Measurements from ENCODE around the gene PDRG1. TPM values are rescaled to one million over a fixed set of nuclear protein-coding genes. Genes with fewer than 3 reads are reported as not detected.
"Not testable (repeated sequence)": the region's sequence is repeated elsewhere in the genome, so short reads cannot be mapped to it uniquely, and the experiment has no call there.

Gene PDRG1
- total RNA-seq, 1 experiment from 2014 or later: 55.6 TPM

DNA sequence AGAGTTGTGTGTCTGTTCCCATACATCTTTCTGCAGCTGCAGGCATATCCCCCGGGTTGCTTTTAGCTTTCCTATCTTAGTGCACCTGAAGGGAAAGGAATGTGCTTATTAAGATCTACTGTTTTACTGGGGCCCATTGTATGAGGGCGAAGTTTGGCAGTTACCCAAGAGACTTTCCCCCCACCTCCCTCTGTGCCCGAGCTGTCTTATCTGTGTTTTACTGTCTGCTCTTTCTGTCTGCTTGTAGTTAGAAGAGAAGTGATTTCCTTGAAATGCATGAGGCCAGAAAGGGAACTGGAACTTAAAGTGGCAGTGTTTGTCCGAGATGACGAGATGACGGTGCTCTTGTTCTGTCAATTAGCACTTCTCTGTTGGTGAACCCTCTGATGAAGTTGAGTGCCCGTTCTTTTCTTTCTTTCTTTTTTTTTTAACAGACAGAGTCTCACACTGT, 33.9 kb downstream of the PDRG1 start:
- DNase-seq (ENCODE audit: low read depth); in situ Hi-C loops (cut with HindIII; ENCODE audit: low pct_unique_long_range_greater_than_20kb, low sequenced_read_pairs): not testable (repeated sequence)

DNA sequence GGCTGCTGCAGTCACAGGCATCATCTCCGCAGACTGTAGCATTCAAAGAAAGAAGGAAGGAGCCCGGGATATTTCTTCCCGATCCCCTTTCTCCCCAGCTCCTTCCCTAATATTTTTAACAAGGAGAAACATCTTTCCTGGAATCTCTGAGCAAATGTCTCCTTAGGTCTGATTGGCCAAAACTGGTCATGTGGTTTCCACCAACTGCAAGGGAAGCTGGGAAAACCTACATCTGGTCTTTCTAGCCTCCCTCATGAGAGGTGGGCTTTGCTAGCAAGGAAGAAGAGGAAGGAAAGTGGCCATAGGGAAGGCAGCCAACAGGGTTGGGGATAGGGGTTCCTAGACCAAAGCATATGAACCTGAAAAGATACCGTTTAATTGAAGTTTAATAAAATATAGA, 35.1 kb downstream of the PDRG1 start:
- in situ Hi-C loops (cut with HindIII; ENCODE audit: low pct_unique_long_range_greater_than_20kb, low sequenced_read_pairs): no loop called here

DNA sequence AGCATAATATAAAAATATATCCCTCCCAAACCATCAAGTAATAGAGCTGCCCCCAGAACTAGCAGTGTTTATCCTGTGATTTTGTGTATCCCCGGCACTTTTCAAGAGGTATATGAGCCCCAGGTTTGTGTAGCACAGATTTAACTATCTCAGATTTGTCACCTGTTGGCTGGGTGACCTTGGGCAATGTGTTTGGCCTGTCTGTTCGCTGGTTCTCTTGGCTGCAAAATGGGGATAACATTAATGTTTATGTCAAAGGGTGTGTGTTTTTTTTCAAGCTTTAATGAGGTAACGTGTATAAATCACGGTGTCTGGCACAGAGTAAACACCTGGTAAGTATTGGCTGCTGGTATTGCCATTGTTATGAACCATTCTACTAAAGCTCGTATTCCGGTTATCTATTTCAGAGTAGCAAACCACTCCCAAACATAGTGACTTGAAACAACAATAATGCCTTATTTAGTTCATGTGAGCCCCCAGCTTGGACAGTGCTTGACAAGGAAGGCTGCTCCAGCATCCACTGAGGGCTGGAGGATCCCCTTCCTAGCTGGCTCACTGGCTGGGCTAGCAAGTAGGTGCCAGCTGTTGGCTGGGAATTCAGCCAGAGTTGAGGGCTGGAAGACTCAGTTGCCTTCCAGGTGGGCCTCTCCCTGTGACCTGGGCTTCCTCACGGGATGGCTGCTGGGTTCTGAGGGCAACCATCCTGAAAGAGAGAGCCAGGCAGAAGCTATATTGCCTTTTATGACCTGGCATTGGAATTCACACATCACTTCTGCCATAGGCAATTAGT, 36.2 kb downstream of the PDRG1 start:
- in situ Hi-C loops (cut with HindIII; ENCODE audit: low pct_unique_long_range_greater_than_20kb, low sequenced_read_pairs): no loop called here
- no peak for DNase-seq (ENCODE audit: low read depth)

More for the DNA sequence above, 35.1 kb downstream of the PDRG1 start:
- DNase-seq (ENCODE audit: low read depth): no peak

DNA sequence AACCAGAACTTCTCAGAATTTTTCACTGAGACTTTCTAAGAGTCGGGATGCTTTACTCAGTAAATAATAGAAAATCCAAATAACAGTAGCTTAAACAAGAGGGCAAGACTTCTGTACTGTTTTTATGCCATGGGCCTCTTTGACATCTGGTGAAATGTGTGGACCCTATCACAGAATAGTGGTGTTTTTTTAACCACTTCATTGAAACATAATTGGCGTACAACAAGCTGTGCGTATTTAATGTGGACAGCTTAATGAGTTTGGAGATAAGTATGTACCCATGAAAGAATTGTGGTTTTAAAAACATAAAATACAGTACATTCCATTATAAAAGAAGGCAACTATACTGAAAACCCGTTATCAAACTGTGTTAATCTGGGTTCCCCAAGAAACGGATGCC, 37.7 kb downstream of the PDRG1 start:
- in situ Hi-C loops (cut with HindIII; ENCODE audit: low pct_unique_long_range_greater_than_20kb, low sequenced_read_pairs): no loop called here
- no peak for DNase-seq (ENCODE audit: low read depth)

DNA sequence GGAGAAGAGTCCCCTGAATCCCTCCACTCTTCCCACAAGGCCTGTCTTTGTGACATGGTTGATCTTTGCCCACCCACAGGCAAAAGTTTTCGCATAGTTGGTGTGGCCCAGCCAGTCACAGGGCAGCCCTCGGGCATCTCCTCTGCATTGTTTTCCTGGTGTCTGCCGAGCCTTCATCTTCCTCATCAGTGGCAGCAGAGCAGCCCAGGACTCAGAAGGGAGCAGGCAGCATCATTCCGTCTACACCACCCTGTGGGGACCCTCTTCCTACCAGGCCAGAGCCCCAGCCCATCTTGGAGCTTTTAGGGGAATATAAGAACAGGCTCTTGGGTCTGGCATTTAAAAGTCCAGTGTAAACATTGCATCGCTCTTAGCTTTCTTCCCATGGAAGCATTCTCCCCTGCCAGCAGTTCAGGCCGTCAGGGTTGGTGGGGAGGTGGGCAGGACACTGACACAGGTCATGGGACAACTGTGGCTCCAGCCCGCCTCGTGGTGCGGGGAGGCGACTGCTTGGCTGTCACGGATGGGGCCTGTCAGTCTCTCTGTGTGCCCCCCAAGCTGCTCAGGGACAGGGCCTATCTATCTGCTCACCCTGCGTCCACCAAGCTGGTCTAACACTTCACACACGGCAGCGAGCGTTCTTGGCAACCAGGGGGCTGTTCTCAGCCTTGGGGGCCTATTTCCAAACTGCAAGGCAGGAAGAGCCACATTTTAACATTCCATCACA, 38.3 kb downstream of the PDRG1 start:
- in situ Hi-C loops (cut with HindIII; ENCODE audit: low pct_unique_long_range_greater_than_20kb, low sequenced_read_pairs): no loop called here

DNA sequence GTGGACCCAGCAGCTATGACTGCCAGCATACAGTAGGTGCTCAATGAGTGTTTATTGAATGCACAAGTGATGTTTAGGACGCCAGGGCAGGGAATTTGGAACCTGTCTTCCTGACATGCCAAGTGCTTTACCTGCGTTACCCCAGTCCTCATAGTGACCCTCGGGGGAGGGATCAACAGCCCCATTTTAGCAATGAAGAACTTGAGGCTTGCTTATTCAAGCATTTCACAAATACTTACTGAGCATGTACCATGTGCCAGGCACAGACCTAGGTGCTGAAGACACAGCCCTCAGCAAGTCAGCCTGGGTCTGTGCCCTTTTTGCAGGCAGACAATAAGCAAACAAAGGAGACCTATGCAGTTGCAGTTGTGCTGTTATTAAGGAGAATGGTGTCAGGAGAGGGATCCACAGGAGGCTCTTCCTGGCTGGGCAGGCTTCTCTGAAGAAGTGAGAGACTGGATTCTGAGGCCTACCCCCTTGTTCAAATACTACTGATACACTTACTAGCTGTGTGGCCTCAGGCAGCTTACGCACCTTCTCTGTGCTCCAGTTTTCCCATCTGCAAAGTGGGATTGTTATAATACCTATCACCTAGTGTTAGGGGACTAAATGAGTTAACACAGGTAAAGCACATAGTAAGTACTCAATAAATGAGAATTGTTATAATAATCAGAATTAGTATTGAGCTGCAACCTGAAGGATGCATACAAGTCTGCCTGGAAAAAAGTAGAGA, 41.6 kb downstream of the PDRG1 start:
- in situ Hi-C loops (cut with HindIII; ENCODE audit: low pct_unique_long_range_greater_than_20kb, low sequenced_read_pairs): no loop called here
- no peak for DNase-seq (ENCODE audit: low read depth)

More for the DNA sequence above, 38.3 kb downstream of the PDRG1 start:
- no peak for DNase-seq (ENCODE audit: low read depth)

DNA sequence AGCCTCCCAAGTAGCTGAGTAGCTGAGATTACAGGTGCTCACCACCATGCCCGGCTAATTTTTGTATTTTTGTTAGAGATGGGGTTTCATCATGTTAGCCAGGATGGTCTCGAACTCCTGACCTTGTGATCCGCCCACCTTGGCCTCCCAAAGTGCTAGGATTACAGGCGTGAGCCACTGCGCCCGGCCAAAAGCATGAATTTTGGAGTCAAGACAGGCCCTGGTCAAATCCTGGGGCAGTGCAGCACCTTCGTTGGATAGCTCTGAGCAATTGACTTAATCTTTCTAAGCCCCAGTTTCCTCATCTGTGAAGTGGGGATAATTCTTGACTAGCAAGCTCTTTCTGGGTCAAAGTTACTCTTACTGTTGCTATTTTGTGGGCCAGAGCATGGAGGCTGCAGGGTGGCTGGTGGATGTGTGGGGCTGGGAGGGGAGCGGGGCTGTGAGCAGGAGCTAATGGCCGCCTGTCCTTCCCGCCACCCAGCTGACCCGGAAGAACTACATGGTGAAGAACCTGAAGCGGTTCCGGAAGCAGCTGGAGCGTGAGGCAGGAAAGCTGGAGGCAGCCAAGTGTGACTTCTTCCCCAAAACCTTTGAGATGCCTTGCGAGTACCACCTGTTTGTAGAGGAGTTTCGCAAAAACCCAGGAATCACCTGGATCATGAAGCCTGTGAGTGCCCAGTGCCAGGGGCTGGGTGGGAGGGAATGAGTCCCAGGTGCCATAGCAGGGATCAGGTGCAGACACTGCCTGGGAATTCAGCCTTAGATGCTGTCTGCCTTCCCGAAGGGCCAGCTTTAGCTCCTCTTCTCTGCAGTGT, 42.4 kb downstream of the PDRG1 start:
- no peak for DNase-seq (ENCODE audit: low read depth)
- in situ Hi-C loops (cut with HindIII; ENCODE audit: low pct_unique_long_range_greater_than_20kb, low sequenced_read_pairs): no loop called here

DNA sequence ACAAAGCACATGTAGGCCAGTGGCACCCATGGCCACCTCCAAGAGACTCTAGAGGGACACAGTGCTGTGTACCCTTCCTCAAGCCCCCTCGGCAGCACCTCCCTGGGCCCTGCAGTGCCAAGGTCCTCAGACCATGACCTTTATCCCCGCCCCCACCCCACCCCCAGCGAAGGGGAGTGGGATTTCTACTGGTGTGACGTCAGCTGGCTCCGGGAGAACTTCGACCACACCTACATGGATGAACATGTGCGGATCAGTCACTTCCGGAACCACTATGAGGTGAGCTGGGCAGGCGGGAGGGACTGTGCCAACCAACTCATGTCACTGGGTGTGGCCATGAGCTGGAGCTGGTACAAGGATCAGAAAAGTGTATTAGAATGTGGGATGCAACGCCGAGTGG, 43.4 kb downstream of the PDRG1 start:
- no peak for DNase-seq (ENCODE audit: low read depth)
- in situ Hi-C loops (cut with HindIII; ENCODE audit: low pct_unique_long_range_greater_than_20kb, low sequenced_read_pairs): no loop called here

DNA sequence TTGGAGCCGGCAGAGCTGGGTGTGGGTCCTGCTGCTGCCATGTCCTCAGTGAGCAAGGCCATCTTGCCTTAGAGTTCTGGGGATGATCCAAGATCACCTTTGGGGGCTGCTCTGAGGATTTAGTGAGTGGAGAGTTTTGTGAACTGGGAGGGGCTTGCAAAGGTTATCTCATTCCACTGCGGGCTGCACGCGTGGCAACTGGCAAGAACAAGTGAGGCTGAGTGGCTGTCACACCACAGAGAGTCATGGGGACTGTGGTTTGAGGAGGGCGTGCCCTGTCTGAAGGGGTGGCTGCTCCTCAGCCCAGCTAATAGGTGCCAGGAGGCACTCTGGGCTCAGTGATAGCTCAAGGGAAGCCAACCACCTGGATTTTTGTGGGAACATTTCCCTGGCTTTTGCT, 43.8 kb downstream of the PDRG1 start:
- in situ Hi-C loops (cut with HindIII; ENCODE audit: low pct_unique_long_range_greater_than_20kb, low sequenced_read_pairs): no loop called here
- no peak for DNase-seq (ENCODE audit: low read depth)

DNA sequence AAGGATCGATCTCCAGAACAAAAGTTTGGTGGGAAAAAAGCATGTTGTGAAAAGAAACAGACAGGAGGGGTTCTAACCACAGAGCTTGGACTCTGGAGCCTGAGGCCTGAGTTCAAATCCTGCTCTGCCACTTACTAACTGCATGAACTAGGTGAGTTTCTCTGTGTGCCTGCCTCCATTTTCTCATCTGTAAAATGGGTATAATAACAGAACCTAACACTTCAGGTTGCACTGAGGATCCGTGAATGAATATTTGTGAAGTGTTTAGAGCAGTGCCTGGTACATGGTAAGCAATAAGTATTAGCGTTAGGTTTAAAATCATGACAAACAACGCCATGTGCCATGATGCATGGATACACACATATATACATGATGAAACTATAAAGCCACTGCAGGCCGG, 44.8 kb downstream of the PDRG1 start:
- in situ Hi-C loops (cut with HindIII; ENCODE audit: low pct_unique_long_range_greater_than_20kb, low sequenced_read_pairs): no loop called here
- no peak for DNase-seq (ENCODE audit: low read depth)

DNA sequence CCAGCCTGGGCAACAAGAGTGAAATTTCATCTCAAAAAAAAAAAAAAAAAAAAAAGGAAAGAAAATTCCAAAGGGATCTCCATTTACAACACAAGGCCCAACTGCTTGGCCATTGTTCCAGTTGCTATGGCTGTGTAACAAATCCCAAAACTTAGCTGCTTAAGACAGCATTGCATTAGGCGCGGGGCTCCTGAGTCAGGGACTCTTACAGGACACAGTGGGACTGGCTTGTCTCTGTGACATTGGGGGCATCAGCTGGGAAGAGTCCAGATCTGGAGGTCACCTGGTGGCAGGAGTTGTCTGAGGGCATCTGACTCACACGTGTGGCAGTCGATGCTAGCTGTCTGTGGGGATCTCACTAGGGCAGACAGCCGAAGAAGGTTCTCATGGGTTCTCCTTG, 45.8 kb downstream of the PDRG1 start:
- DNase-seq (ENCODE audit: low read depth): no peak
- in situ Hi-C loops (cut with HindIII; ENCODE audit: low pct_unique_long_range_greater_than_20kb, low sequenced_read_pairs): no loop called here

DNA sequence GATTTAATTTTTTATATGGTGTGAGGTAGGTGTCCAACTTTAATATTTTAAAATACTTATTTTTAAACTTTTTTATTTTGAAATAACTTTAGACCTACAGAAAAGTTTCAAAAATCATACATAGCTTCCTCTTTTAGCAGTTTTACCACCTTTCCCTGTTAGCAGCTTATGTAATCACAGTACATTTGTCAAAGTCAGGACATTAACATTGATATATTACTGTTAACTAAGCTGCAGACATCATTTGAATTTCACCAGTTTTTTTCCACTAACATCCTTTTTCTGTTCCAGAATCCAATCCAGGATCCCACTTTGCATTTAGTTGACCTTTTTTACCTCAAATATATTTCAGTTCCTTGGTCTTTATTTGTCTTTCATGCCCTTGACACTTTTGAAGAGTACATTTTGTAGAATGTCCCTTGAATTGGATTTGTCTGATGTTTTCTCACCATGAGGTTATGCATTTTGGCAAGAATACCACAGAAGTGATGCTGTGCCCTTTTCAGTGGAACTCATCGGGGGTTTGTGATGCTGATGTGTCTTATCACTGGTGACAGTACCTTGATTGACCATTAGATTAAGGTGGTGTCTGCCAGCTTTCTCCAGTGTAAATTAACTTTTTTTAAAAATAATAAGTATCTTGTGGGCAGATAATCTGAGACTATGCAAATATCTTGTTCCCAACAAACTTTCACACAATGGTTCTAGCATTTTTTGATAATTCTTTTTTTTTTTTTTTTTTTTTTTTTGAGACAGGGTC, 48.0 kb downstream of the PDRG1 start:
- no peak for DNase-seq (ENCODE audit: low read depth)
- in situ Hi-C loops (cut with HindIII; ENCODE audit: low pct_unique_long_range_greater_than_20kb, low sequenced_read_pairs): no loop called here

DNA sequence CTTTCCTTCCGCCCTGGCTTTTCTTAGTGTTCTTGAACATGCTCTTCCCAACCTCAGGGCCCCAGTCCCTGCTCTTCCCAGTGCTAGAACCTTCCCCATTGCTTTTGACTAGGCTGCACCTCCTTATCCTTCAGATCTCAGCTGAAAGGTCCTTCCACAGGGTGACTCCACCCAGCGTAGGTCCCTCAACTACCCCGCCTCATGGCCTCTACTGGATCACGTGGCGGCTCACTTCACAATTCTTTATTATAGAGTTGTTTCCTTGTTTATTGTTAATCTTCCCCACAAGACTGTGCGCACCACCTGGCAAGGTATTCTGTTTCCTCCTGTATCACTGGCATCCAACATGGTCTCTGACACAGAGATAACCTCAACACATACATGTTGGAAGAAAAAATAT, 50.2 kb downstream of the PDRG1 start:
- in situ Hi-C loops (cut with HindIII; ENCODE audit: low pct_unique_long_range_greater_than_20kb, low sequenced_read_pairs): no loop called here
- DNase-seq (ENCODE audit: low read depth): no peak

DNA sequence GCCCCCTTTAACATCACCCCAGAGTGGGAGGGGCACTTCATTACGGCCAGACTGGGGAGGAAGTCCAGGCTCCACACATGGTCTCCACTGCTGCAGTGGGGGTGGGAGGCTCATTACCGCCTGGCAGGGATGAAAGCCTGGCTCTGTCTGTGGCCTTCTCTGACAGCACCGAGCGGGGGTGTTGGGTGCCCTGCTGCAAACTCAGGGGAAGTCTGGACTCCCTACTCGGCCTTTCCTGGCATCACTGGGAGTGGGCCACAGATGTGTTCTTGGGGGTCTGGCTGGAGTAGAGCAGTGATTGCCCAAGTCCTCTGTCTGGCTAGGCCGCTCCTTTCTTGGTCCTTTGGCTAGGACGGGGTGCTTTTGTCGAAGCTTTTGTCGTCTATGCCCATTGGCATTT, 54.3 kb downstream of the PDRG1 start:
- in situ Hi-C loops (cut with HindIII; ENCODE audit: low pct_unique_long_range_greater_than_20kb, low sequenced_read_pairs): no loop called here
- DNase-seq (ENCODE audit: low read depth): no peak

DNA sequence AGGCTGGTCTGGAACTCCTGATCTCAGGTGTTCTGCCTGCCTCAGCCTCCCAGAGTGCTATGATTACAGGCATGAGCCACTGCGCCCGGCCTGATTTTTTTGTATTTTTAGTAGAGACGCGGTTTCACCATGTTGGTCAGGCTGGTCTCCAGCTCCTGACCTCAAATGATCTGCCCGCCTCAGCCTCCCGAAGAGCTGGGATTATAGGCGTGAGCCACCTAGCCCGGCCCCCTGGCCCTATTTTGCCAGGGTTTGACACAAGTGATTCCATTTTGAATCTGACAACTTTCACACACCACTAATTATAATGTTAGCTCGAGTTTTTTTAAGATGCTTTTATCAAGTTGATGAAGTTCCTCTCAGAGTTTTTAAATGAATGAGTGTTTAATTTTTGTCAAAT, 55.8 kb downstream of the PDRG1 start:
- in situ Hi-C loops (cut with HindIII; ENCODE audit: low pct_unique_long_range_greater_than_20kb, low sequenced_read_pairs): no loop called here
- DNase-seq (ENCODE audit: low read depth): no peak

DNA sequence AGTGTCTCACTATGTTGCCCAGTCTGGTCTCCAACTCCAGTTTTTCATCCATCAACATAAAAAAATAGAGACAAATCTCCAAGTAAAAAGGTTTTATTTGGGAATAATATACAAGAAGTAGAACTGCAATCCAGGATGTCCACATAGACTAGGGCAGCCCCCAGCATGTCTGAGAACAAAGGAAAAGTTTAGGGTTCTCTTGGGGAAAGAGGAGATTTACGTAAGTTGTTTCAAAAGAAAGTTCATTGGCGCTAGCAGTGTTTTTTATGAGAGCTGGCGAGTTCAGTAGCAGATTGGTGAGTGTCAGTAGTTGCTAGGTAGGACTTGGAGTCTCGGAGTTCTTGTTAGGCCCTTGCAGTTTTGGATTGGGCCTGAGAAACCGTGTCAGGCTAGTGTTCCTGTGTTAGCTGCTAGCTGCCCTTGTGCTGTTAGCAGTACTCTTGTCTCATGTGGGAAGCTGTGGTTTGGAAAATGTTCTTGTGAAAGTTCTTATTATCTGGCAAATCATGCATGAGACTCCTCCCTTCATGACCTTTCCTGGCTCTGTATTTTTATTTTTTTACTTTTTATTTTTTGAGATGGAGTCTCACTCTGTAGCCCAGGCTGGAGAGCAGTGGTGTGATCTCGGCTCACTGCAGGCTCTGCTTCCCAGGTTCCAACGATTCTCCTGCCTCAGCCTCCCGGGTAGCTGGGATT, 56.7 kb downstream of the PDRG1 start:
- in situ Hi-C loops (cut with HindIII; ENCODE audit: low pct_unique_long_range_greater_than_20kb, low sequenced_read_pairs): no loop called here
- DNase-seq (ENCODE audit: low read depth): no peak

Data from Caki2 (cell line).